Natural killer cell (primary cell): Measurements from ENCODE around the gene ACVR1. TPM values are rescaled to one million over a fixed set of nuclear protein-coding genes. Genes with fewer than 3 reads are reported as not detected.
A peak's percentile ranks its signal among the peaks of the same experiment; 100 is the strongest.

ENCODE experiments used
- ATAC-seq, 3 donors: fragments of 150-1000 bp in 2 of 3; fragments of 200-7000 bp in 1 of 3; cut with Tn5 transposase; 1 replicate in 1 of 3; 2 replicates in 2 of 3; pipeline ENCODE4 v1.10.0; 2021; ENCODE audit warnings: mild to moderate bottlenecking in 2 of 3, moderate library complexity in 2 of 3
- DNase-seq, 2 donors: peaks; one replicate each; pipeline versions ENCODE4 v3.0.0 to v3.0.0-alpha.2; 2013 to 2021; ENCODE audit warnings: mixed read lengths in 1 of 2
- H3K27ac ChIP-seq: one replicate; pipeline ENCODE4 v1.5.1; 2013; ENCODE audit warnings: mild to moderate bottlenecking, low read length
- H3K27me3 ChIP-seq: one replicate; pipeline ENCODE4 v1.6.1; 2013; ENCODE audit warnings: low read length; ENCODE audit not compliant: control insufficient read depth, insufficient read depth
- H3K36me3 ChIP-seq: one replicate; pipeline ENCODE4 v1.6.1; 2013; ENCODE audit warnings: low read length; ENCODE audit not compliant: control insufficient read depth, insufficient read depth
- H3K4me1 ChIP-seq: one replicate; pipeline ENCODE4 v1.6.1; 2013; ENCODE audit warnings: low read length; ENCODE audit not compliant: control insufficient read depth, insufficient read depth
- H3K4me3 ChIP-seq: one replicate; pipeline ENCODE4 v1.5.1; 2013; ENCODE audit warnings: low read length
- H3K9me3 ChIP-seq: one replicate; pipeline ENCODE4 v1.6.1; 2013; ENCODE audit warnings: low read length; ENCODE audit not compliant: control insufficient read depth, insufficient read depth
- H3K27ac Mint-ChIP-seq, 2 donors: one replicate each; pipeline ENCODE4 v1.8.0; 2022; ENCODE audit warnings: mild to moderate bottlenecking in 2 of 2, mixed read lengths in 2 of 2, moderate library complexity in 1 of 2
- H3K27me3 Mint-ChIP-seq, 2 donors: one replicate each; pipeline ENCODE4 v1.8.0; 2022; ENCODE audit warnings: low read depth in 2 of 2, mixed read lengths in 2 of 2
- H3K36me3 Mint-ChIP-seq: one replicate; pipeline ENCODE4 v1.8.0; 2022; ENCODE audit warnings: mixed read lengths
- H3K4me1 Mint-ChIP-seq, 2 donors: one replicate each; pipeline ENCODE4 v1.8.0; 2022; ENCODE audit warnings: mixed read lengths in 2 of 2
- H3K4me3 Mint-ChIP-seq: one replicate; pipeline ENCODE4 v1.8.0; 2022; ENCODE audit warnings: mild to moderate bottlenecking, moderate library complexity, mixed read lengths
- H3K9me3 Mint-ChIP-seq, 2 donors: one replicate each; pipeline ENCODE4 v1.8.0; 2022; ENCODE audit warnings: mixed read lengths in 2 of 2
- WGBS: methylation state at CpG from one replicate; pipeline ENCODE4 v1.1.7; 2013; ENCODE audit warnings: missing lambda C conversion rate; ENCODE audit not compliant: insufficient coverage; 5-methylcytosine and 5-hydroxymethylcytosine counted together
- intact Hi-C: fragments of 100-400 bp; cut with micrococcal nuclease; formaldehyde crosslinking; loops from one replicate; pipeline ENCODE4 v1.14.2; 2022
- total RNA-seq, 4 donors: library from RNA; stranded (reverse); fragments of 120-200 nt in 1 of 4; gene quantifications; one replicate each; pipeline versions ENCODE4 v1.2.3 to v1.2.4, GENCODE V29; 2013 to 2022
- TF ChIP-seq, protein P1 (sequence below): fragments of 200-600 bp; IDR thresholded peaks from one replicate; pipeline ENCODE4 v1.8.0; 2022; ENCODE audit warnings: antibody characterized with exemption

ACVR1 gene
- total RNA-seq, 3 donors from 2014 or later (not counting 1 experiment from before 2014, with no cell fraction given): 3.3 to 6.9 (median 6.1) TPM

DNA sequence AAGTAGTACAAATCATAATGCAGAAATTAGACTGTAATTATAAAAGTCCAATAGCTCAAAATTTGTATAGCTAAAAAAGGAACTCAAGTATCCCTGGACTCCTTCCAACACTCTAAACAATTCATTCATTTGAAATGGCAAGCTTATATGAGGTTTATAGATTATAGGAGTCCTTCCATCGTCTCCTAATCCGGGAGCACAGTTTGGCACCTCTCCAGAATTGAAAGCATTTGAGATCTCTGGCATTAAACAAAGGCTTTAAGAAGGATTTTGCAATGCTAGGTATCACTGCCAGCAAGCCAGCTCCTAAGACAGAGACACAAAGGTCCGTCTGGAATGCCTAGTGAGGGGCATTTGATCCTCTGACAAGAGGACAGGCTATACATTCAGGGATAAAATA is 90.9 kb downstream of the ACVR1 start:
- Histone ChIP-seq H3K4me3 (no peak overlapping the region), H3K4me1 (no peaks in the 10 kb centered on the region), H3K36me3 (peaks cover under 1% of the 10 kb centered on the region), H3K27ac (no peak overlapping the region), H3K9me3 (no peaks in the 10 kb centered on the region), H3K27me3 (no peaks in the 10 kb centered on the region)
- no peak for ATAC-seq
- H3K27me3 Mint-ChIP-seq: no peaks in the 10 kb centered on the region
- WGBS: 96% methylated on average over 3 of the region's 3 CpGs
- no peak for DNase-seq
- H3K9me3 Mint-ChIP-seq: no peaks in the 10 kb centered on the region
- no peaks in the 10 kb centered on the region for H3K36me3 Mint-ChIP-seq
- no peak overlapping the region for H3K4me3 Mint-ChIP-seq
- H3K4me1 Mint-ChIP-seq: peaks cover 8 to 13% of the 10 kb centered on the region in 2 donors
- H3K27ac Mint-ChIP-seq: no peak overlapping the region
- intact Hi-C loops: no loop called here
- TF ChIP-seq, protein P1, sequence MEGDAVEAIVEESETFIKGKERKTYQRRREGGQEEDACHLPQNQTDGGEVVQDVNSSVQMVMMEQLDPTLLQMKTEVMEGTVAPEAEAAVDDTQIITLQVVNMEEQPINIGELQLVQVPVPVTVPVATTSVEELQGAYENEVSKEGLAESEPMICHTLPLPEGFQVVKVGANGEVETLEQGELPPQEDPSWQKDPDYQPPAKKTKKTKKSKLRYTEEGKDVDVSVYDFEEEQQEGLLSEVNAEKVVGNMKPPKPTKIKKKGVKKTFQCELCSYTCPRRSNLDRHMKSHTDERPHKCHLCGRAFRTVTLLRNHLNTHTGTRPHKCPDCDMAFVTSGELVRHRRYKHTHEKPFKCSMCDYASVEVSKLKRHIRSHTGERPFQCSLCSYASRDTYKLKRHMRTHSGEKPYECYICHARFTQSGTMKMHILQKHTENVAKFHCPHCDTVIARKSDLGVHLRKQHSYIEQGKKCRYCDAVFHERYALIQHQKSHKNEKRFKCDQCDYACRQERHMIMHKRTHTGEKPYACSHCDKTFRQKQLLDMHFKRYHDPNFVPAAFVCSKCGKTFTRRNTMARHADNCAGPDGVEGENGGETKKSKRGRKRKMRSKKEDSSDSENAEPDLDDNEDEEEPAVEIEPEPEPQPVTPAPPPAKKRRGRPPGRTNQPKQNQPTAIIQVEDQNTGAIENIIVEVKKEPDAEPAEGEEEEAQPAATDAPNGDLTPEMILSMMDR: no peak

GRCh38 chr2:157784823-157785175 is 91.3 kb downstream of the ACVR1 start:
- Histone ChIP-seq H3K36me3 (peaks cover 5% of the 10 kb centered on the region), H3K4me1 (no peaks in the 10 kb centered on the region), H3K27me3 (no peaks in the 10 kb centered on the region), H3K27ac (no peak overlapping the region), H3K4me3 (no peak overlapping the region), H3K9me3 (no peaks in the 10 kb centered on the region)
- Mint-ChIP-seq H3K36me3 (no peaks in the 10 kb centered on the region), H3K27ac (no peak overlapping the region), H3K4me1 (peaks cover 8 to 11% of the 10 kb centered on the region in 2 donors), H3K9me3 (no peaks in the 10 kb centered on the region), H3K27me3 (no peaks in the 10 kb centered on the region), H3K4me3 (no peak overlapping the region)
- DNase-seq: no peak
- TF ChIP-seq, protein P1: no peak
- ATAC-seq: no peak
- intact Hi-C loops: no loop called here
- WGBS: 97% methylated on average over 5 of the region's 5 CpGs

GRCh38 chr2:157784169-157784822 is 91.8 kb downstream of the ACVR1 start:
- peaks cover 7 to 8% of the 10 kb centered on the region in 2 donors for H3K4me1 Mint-ChIP-seq
- Histone ChIP-seq H3K27ac (no peak overlapping the region), H3K9me3 (no peaks in the 10 kb centered on the region), H3K36me3 (peaks cover 5% of the 10 kb centered on the region), H3K27me3 (no peaks in the 10 kb centered on the region), H3K4me1 (no peaks in the 10 kb centered on the region), H3K4me3 (no peak overlapping the region)
- intact Hi-C loops: no loop called here
- TF ChIP-seq, protein P1: no peak
- no peaks in the 10 kb centered on the region for H3K27me3 Mint-ChIP-seq
- ATAC-seq (no peak), DNase-seq (peak in 1 of 2 donors; percentile 19)
- no peaks in the 10 kb centered on the region for H3K36me3 Mint-ChIP-seq
- 93% methylated on average over 10 of the region's 11 CpGs for WGBS
- H3K4me3 Mint-ChIP-seq: no peak overlapping the region
- H3K27ac Mint-ChIP-seq: no peak overlapping the region
- H3K9me3 Mint-ChIP-seq: no peaks in the 10 kb centered on the region

DNA sequence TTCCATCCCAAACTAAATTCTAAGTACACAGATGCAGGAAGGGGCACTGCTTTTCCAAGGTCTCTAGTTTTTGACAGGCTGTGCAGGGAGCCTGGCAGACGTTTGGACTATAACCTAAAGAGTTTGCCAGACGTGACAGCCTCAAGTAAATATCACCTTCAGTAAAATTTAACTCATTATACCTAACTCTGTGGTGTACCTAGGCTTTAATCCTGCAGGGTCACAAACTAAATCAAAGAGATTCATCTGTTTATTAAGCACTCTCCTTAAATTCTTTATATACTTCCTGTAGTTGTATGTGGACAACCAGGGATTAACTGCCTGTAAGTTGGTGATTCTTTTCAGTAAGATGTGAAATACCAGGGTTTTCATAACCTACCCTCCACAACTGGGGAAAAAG is 92.9 kb downstream of the ACVR1 start:
- intact Hi-C loops: no loop called here
- no peaks in the 10 kb centered on the region for H3K36me3 Mint-ChIP-seq
- DNase-seq (no peak), ATAC-seq (no peak)
- no peak overlapping the region for H3K4me3 Mint-ChIP-seq
- TF ChIP-seq, protein P1: no peak
- no peaks in the 10 kb centered on the region for H3K27me3 Mint-ChIP-seq
- Histone ChIP-seq H3K27me3 (no peaks in the 10 kb centered on the region), H3K9me3 (no peaks in the 10 kb centered on the region), H3K36me3 (peaks cover 5% of the 10 kb centered on the region), H3K27ac (no peak overlapping the region), H3K4me1 (no peaks in the 10 kb centered on the region), H3K4me3 (no peak overlapping the region)
- no peaks in the 10 kb centered on the region for H3K9me3 Mint-ChIP-seq
- 81% methylated on average over 2 of the region's 2 CpGs for WGBS
- no peak overlapping the region for H3K27ac Mint-ChIP-seq
- peaks cover 7 to 8% of the 10 kb centered on the region in 2 donors for H3K4me1 Mint-ChIP-seq
